ENCODE measurements around the gene UBALD2. TPM values are rescaled to one million over a fixed set of nuclear protein-coding genes. Genes with fewer than 3 reads are reported as not detected.

UBALD2 gene
- total RNA-seq, 2 donors from 2014 or later, result 8.4 to 9.7 TPM

DNA sequence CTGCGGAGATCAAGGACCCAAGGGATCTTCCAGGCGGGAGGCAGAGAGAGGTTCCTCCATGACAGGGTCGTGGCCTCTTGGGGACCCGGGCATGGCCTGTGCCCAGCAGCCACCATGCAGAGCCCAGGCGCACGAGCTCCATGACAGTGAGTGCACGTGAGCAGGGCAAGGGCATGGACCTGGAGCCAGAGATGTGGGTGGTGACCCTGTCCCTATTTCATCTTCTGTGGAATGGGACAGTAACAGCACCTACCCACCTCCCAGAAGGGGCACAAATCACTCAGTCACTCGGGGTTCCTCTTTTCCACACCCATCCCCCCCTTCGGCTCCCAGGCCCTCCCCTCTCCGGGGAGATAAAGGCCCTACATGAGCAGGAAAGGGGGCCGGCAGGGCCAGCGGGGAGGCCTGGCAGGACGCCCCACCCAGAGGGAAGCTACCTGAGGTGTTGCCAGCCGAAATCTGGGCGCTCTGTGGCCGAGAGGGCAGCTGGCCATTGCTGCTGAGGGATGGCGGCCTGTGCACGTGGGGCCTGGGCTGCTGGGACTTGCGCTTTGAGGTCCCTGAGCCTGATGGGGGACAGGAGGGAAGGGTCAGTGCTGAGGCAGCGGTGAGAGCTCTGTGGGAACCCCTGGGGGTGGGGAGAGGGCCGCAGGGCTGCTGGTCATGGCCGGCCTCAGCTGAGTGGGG is 10.4 kb downstream of the UBALD2 start:
- H3K27ac ChIP-seq, result no peak overlapping the region
- H3K4me1 ChIP-seq, result peaks cover 0 to 44% of the 10 kb centered on the region in 2 donors
- DNase-seq (ENCODE audit: low spot score), result no peak
- no peaks in the 10 kb centered on the region for H3K9me3 ChIP-seq
- H3K36me3 ChIP-seq, result peaks cover 2% of the 10 kb centered on the region
- H3K27me3 ChIP-seq, result no peaks in the 10 kb centered on the region
- no peak for TF ChIP-seq CTCF (IDR thresholded peaks at IDR 0.05)
- H3K4me3 ChIP-seq, result no peak overlapping the region

GRCh38 chr17:76276069-76276431 is 10.9 kb downstream of the UBALD2 start:
- Histone ChIP-seq H3K36me3 (no peaks in the 10 kb centered on the region), H3K4me1 (peaks cover 0 to 39% of the 10 kb centered on the region in 2 donors), H3K27me3 (no peaks in the 10 kb centered on the region), H3K4me3 (no peak overlapping the region), H3K9me3 (no peaks in the 10 kb centered on the region), H3K27ac (no peak overlapping the region)
- no peak for DNase-seq (ENCODE audit: low spot score)
- no peak for TF ChIP-seq CTCF (IDR thresholded peaks at IDR 0.05)

GRCh38 chr17:76276461-76277299 is 11.5 kb downstream of the UBALD2 start:
- no peak for TF ChIP-seq CTCF (IDR thresholded peaks at IDR 0.05)
- H3K36me3 ChIP-seq, result no peaks in the 10 kb centered on the region
- H3K9me3 ChIP-seq, result no peaks in the 10 kb centered on the region
- H3K4me1 ChIP-seq, result peaks cover 0 to 33% of the 10 kb centered on the region in 2 donors
- H3K4me3 ChIP-seq, result no peak overlapping the region
- DNase-seq (ENCODE audit: low spot score), result no peak
- H3K27me3 ChIP-seq, result no peaks in the 10 kb centered on the region
- no peak overlapping the region for H3K27ac ChIP-seq

DNA sequence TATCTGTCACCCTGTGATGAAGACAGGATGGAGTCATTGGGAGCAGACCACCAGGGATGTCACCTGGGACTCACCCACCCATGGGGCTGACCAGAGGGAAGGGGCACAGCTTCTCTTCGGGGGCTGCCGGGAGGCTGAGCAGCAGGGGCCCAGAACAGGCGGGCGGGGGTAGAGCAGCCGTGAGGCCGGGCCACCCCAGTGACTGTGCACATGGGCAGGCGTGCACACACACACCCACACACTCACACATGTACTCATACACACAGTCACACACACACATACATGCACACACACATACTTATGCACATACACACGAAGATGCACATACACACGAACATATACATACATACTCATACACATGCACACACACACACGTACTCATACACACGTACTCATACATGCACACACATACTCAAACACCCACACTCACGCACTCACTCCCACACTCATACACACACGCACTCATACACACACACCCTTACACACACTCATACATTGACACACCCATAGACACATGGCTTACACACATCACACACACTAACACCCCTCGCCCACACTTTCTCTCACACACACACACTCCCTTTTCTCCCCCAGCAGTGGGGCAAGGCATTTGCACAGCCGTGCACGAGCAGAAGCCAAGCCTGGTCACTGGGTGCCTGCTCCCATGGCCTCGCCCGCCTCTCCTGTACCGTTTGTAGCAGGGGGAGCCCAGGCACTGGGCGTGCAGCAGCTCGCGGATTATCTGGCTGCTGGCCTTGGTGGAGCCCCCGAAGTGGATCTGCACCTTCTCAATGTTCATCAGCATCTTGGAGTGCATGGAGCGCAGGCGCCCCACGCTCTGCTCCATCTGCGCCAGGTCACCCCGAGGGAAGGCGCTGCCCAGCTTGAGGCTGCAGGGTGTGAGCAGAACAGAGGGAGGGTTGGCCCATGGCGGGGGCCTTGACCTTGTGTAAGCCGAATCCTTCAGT is 12.4 kb downstream of the UBALD2 start:
- Histone ChIP-seq H3K4me3 (no peak overlapping the region), H3K4me1 (peaks cover 0 to 24% of the 10 kb centered on the region in 2 donors), H3K9me3 (no peaks in the 10 kb centered on the region), H3K27me3 (no peaks in the 10 kb centered on the region), H3K27ac (no peak overlapping the region), H3K36me3 (no peaks in the 10 kb centered on the region)
- no peak for DNase-seq (ENCODE audit: low spot score)
- no peak for TF ChIP-seq CTCF (IDR thresholded peaks at IDR 0.05)

GRCh38 chr17:76278268-76278908 is 13.2 kb downstream of the UBALD2 start:
- Histone ChIP-seq H3K4me1 (peaks cover 0 to 16% of the 10 kb centered on the region in 2 donors), H3K27me3 (no peaks in the 10 kb centered on the region), H3K4me3 (no peak overlapping the region), H3K27ac (no peak overlapping the region), H3K36me3 (no peaks in the 10 kb centered on the region), H3K9me3 (no peaks in the 10 kb centered on the region)
- no peak for DNase-seq (ENCODE audit: low spot score)
- no peak for TF ChIP-seq CTCF (IDR thresholded peaks at IDR 0.05)
